Panc1 (cell line): Measurements from ENCODE around the gene PLCG2. TPM values are rescaled to one million over a fixed set of nuclear protein-coding genes. Genes with fewer than 3 reads are reported as not detected.
A peak's percentile ranks its signal among the peaks of the same experiment; 100 is the strongest.

ENCODE experiments used
- ATAC-seq: fragments of 200-7000 bp; cut with Tn5 transposase; 2 replicates; pipeline ENCODE4 v1.9.1; 2020; ENCODE audit warnings: mild to moderate bottlenecking, moderate library complexity
- BruUV-seq: library from RNA; stranded (reverse); fragments of 400-500 nt; replicated peaks from 2 replicates; lab custom pipeline; 2021; lab: Mats Ljungman, UMichigan
- CTCF ChIA-PET: fragments of 300-600 bp; sonication (Branson Sonifier 250); formaldehyde crosslinking; loops from one replicate; lab custom pipeline; 2022; ENCODE audit warnings: antibody characterized with exemption; lab: Charles Lee
- POLR2A ChIA-PET: fragments of 300-600 bp; sonication (Branson Sonifier 250); formaldehyde crosslinking; loops from one replicate; lab custom pipeline; 2022; ENCODE audit warnings: antibody characterized with exemption; lab: Charles Lee
- DNase-seq: peaks from one replicate; pipeline ENCODE4 v3.0.0-alpha.2; 2010; ENCODE audit warnings: low read depth, low spot score
- H3K27ac ChIP-seq: 2 replicates; pipeline ENCODE4 v1.5.1; 2011; ENCODE audit warnings: mild to moderate bottlenecking, low read length, inconsistent platforms
- H3K27me3 ChIP-seq: fragments of 200-500 bp; sonication (Bioruptor generic); 2 replicates; pipeline ENCODE4 v1.6.0; 2014; ENCODE audit warnings: low read length, inconsistent platforms; ENCODE audit not compliant: control insufficient read depth, insufficient read depth
- H3K36me3 ChIP-seq: fragments of 200-500 bp; sonication (Bioruptor generic); 2 replicates; pipeline ENCODE4 v1.5.1; 2014; ENCODE audit warnings: inconsistent platforms, mild to moderate bottlenecking, low read length, moderate library complexity; ENCODE audit not compliant: control insufficient read depth, insufficient read depth
- H3K4me1 ChIP-seq: 2 replicates; pipeline ENCODE4 v1.5.1; 2011; ENCODE audit warnings: inconsistent platforms, mild to moderate bottlenecking, low read length, moderate library complexity; ENCODE audit not compliant: control insufficient read depth, insufficient read depth
- H3K4me3 ChIP-seq, 2 experiments: 2 replicates each; pipeline ENCODE4 v1.5.1; 2011 to 2012; ENCODE audit warnings: low read depth in 2 of 2, low read length in 2 of 2, mild to moderate bottlenecking in 2 of 2, inconsistent platforms in 1 of 2, moderate library complexity in 1 of 2
- H3K9me3 ChIP-seq: fragments of 200-500 bp; sonication (Bioruptor generic); 2 replicates; pipeline ENCODE4 v1.5.1; 2014; ENCODE audit warnings: low read depth, mild to moderate bottlenecking, inconsistent platforms, low read length, moderate library complexity; ENCODE audit not compliant: control insufficient read depth, insufficient read depth
- POLR2AphosphoS5 ChIP-seq: IDR thresholded peaks from 2 replicates; pipeline ENCODE4 v1.6.1; 2012; ENCODE audit warnings: mild to moderate bottlenecking, low read depth, low read length, moderate library complexity
- REST ChIP-seq, 2 experiments: IDR thresholded peaks; 2 replicates each; pipeline ENCODE4 v1.6.1; 2011 to 2012; ENCODE audit warnings: low read depth in 2 of 2, control low read depth in 1 of 2, low read length in 1 of 2, mild to moderate bottlenecking in 1 of 2, moderate library complexity in 1 of 2; ENCODE audit not compliant: insufficient read depth in 1 of 2
- SIN3A ChIP-seq: IDR thresholded peaks from 2 replicates; pipeline ENCODE4 v1.6.1; 2012; ENCODE audit warnings: low read depth, mild to moderate bottlenecking, low read length, moderate library complexity, borderline replicate concordance; ENCODE audit not compliant: insufficient read depth
- TCF7L2 ChIP-seq: IDR thresholded peaks from 2 replicates; pipeline ENCODE4 v1.6.1; 2011; ENCODE audit warnings: mild to moderate bottlenecking, low read depth, low read length, inconsistent platforms
- in situ Hi-C: cut with HindIII; loops from 2 replicates; pipeline ENCODE4 v1.10.0; 2016; ENCODE audit warnings: low sequenced_read_pairs, low pct_unique_long_range_greater_than_20kb
- intact Hi-C: fragments of 100-400 bp; cut with micrococcal nuclease; formaldehyde crosslinking; loops from one replicate; pipeline ENCODE4 v1.10.0; 2022; ENCODE audit not compliant: unreplicated experiment
- total RNA-seq: library from RNA; stranded (reverse); gene quantifications from one replicate; pipeline ENCODE4 v1.2.1, GENCODE V29; 2021; ENCODE audit not compliant: unreplicated experiment
- TF ChIP-seq, protein P1 (sequence below): fragments of 450-650 bp; IDR thresholded peaks from 2 replicates; pipeline ENCODE4 v1.5.1; 2017; ENCODE audit warnings: mild to moderate bottlenecking

The PLCG2 gene
- total RNA-seq, 1 experiment from 2014 or later, result 10.8 TPM

DNA sequence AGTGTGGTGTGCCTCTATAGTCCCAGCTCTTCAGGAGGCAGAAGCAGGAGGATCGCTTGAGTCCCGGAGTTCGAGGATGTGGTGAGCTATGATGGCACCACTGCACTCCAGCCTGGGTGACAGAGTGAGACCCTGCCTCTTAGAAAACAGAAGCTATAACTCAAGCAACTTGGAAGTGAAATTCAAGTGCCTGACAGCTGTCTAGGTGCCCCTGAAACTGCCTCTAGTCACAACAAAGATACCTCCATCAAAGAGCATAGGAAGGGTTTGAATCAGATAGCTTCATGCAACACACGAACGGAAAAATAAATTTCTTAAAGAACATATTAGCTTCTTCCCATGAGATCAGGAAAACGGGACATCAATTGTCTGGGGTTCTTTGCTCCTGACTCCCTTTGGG lies 860 bp upstream of the PLCG2 start:
- DNase-seq, result no peak
- TF ChIP-seq TCF7L2 (no peak), REST (IDR thresholded peaks at IDR 0.05; ENCODE audit: insufficient read depth in 1 of 2, low read depth in 2 of 2, low read length in 1 of 2) (no peak), SIN3A (no peak), POLR2AphosphoS5 (no peak)
- TF ChIP-seq, protein P1, sequence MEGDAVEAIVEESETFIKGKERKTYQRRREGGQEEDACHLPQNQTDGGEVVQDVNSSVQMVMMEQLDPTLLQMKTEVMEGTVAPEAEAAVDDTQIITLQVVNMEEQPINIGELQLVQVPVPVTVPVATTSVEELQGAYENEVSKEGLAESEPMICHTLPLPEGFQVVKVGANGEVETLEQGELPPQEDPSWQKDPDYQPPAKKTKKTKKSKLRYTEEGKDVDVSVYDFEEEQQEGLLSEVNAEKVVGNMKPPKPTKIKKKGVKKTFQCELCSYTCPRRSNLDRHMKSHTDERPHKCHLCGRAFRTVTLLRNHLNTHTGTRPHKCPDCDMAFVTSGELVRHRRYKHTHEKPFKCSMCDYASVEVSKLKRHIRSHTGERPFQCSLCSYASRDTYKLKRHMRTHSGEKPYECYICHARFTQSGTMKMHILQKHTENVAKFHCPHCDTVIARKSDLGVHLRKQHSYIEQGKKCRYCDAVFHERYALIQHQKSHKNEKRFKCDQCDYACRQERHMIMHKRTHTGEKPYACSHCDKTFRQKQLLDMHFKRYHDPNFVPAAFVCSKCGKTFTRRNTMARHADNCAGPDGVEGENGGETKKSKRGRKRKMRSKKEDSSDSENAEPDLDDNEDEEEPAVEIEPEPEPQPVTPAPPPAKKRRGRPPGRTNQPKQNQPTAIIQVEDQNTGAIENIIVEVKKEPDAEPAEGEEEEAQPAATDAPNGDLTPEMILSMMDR, result no peak
- H3K4me1 ChIP-seq, result no peaks in the 10 kb centered on the region
- in situ Hi-C loops (no loop called here), intact Hi-C loops (no loop called here)
- POLR2A ChIA-PET, result no interaction called here
- no peaks in the 10 kb centered on the region for H3K9me3 ChIP-seq
- no peak overlapping the region for H3K27ac ChIP-seq
- H3K36me3 ChIP-seq, result no peaks in the 10 kb centered on the region
- no peak overlapping the region for H3K4me3 ChIP-seq
- no peaks in the 10 kb centered on the region for H3K27me3 ChIP-seq
- ATAC-seq, result no peak
- CTCF ChIA-PET, result no interaction called here
- BruUV-seq, result no TSS peak

DNA sequence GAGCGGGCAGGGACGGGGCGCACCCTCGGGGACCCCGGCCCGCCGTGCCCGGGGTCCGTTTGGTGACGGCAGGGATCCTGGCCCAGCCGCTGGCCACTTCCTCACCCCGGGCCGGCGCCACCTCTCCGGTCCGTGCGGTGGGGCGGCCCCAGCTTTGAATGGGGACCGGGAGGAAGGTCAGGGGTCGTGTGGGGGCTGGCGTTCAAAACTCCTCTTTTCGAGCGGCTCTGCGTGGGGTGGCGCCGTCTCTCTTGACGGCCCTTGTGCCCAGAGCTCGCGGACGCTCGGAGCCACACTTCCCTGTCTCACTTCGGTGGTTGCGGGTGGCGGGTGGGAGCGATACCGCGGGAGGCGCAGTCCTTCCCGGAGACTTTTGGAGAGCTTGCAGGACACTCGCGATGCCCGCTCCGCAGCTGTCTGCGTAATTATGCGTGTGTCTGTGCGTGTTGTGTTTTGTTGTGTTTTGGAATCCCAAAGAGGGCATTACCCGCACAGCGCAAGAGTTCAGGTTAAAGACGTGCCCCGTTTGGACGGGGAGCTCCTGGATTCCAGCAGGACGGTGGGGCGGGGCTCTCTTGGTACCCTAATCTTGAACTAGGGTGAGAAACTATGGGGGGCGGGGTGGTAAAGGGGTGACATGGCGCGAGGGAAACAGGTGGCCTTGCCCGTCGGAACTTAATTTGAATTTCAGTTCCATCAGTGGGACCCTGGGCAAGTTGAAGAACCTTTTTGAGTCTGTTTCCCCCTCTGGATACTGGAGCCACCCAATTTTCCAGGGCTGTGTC lies 637 bp downstream of the PLCG2 start:
- ChIA-PET CTCF (no interaction called here), POLR2A (no interaction called here)
- no peaks in the 10 kb centered on the region for H3K27me3 ChIP-seq
- H3K27ac ChIP-seq, result no peak overlapping the region
- H3K9me3 ChIP-seq, result no peaks in the 10 kb centered on the region
- no TSS peak for BruUV-seq
- no peaks in the 10 kb centered on the region for H3K36me3 ChIP-seq
- no peak for DNase-seq
- no peaks in the 10 kb centered on the region for H3K4me1 ChIP-seq
- peak; percentile 58 for ATAC-seq
- intact Hi-C loops (loop anchor here (10.0 kb wide), 1 partner anchor 95 kb away; no protein-coding TSS in a partner anchor), in situ Hi-C loops (no loop called here)
- peak overlapping the region; percentile 49 to 52 for H3K4me3 ChIP-seq
- TF ChIP-seq REST (IDR thresholded peaks at IDR 0.05; ENCODE audit: insufficient read depth in 1 of 2, low read depth in 2 of 2, low read length in 1 of 2) (no peak), POLR2AphosphoS5 (no peak), TCF7L2 (no peak), SIN3A (no peak)
- TF ChIP-seq, protein P1, result no peak
